ENCODE measurements around the gene KCNMA1.

GRCh38 chr10:77139252-77140160, 498.1 kb downstream of the KCNMA1 start:
- no peak for TF ChIP-seq POLR2A (IDR thresholded peaks at IDR 0.05; ENCODE audit: borderline replicate concordance, extremely low read depth, insufficient read depth, insufficient read length)
- TF ChIP-seq CTCF (IDR thresholded peaks at IDR 0.05 in 2 of 3, conservative IDR thresholded peaks at IDR 0.05 in 1 of 3; ENCODE audit: borderline replicate concordance in 1 of 3, insufficient read depth in 1 of 3, low read depth in 2 of 3, low read length in 2 of 3) = no peak
- TF ChIP-seq ZNF274 (IDR thresholded peaks at IDR 0.05; ENCODE audit: low read depth, low read length) = no peak
- no peak for TF ChIP-seq YY1 (IDR thresholded peaks at IDR 0.05; ENCODE audit: extremely low read depth, insufficient replicate concordance, low read depth, low read length)
- no peak for TF ChIP-seq RAD21 (IDR thresholded peaks at IDR 0.05; ENCODE audit: low read depth)
- no peak for TF ChIP-seq REST (IDR thresholded peaks at IDR 0.05; ENCODE audit: low read depth)

Measured in HCT116 (cell line).